ENCODE measurements around the gene TTC3. TPM values are rescaled to one million over a fixed set of nuclear protein-coding genes. Genes with fewer than 3 reads are reported as not detected.
A peak's percentile ranks its signal among the peaks of the same experiment; 100 is the strongest.

TTC3 gene
- total RNA-seq, 2 donors from 2014 or later: 169 to 201 TPM

DNA sequence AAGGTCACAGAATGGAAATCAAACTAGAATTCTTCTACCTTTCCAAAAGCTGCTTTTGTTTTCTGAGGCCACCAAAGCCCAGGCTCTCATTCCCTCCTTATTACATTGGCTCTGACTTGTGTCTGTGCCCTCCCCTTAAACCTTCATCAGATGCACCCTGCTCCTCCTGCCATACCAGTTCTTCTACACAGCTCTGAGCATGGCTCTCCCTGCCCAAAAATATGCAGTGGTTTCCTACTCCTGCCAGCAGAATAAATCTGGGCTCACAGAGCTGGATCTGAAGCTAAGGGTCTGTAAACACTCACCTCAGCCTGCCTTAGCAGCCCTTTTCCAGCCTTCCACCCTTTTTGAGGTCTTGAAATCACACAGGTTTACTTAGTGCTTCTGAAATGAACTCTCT is 55.0 kb downstream of the TTC3 start:
- no peak for TF ChIP-seq POLR2A (IDR thresholded peaks at IDR 0.05)
- TF ChIP-seq POLR2AphosphoS5 (IDR thresholded peaks at IDR 0.05): peak; percentile 58
- no peak for TF ChIP-seq CTCF (IDR thresholded peaks at IDR 0.05)
- intact Hi-C loops (cut with DNase I): no loop called here
- H3K36me3 ChIP-seq: peaks cover 0 to 6% of the 10 kb centered on the region in 2 donors
- no peaks in the 10 kb centered on the region for H3K9me3 ChIP-seq
- peak overlapping the region in 1 of 2 donors; percentile 20 for H3K27ac ChIP-seq
- H3K27me3 ChIP-seq (replicated peaks; ENCODE audit: insufficient read depth): no peaks in the 10 kb centered on the region
- no peaks in the 10 kb centered on the region for H3K4me1 ChIP-seq (replicated peaks)
- no peak overlapping the region for H3K4me3 ChIP-seq
- peak; percentile 56 for DNase-seq (ENCODE audit: low spot score)

- TF ChIP-seq CTCF (IDR thresholded peaks at IDR 0.05) (no peak), POLR2A (IDR thresholded peaks at IDR 0.05) (no peak), POLR2AphosphoS5 (IDR thresholded peaks at IDR 0.05) (no peak)
- H3K27me3 ChIP-seq (replicated peaks; ENCODE audit: insufficient read depth): no peaks in the 10 kb centered on the region
- H3K4me1 ChIP-seq (replicated peaks): no peaks in the 10 kb centered on the region
- 92% methylated on average over 2 of the region's 2 CpGs for WGBS
- peaks cover 6 to 7% of the 10 kb centered on the region in 2 donors for H3K36me3 ChIP-seq
- intact Hi-C loops (cut with DNase I): no loop called here
- no peaks in the 10 kb centered on the region for H3K9me3 ChIP-seq
- no peak overlapping the region for H3K27ac ChIP-seq
- no peak overlapping the region for H3K4me3 ChIP-seq
- DNase-seq (ENCODE audit: low spot score): no peak
Measured at GRCh38 chr21:37130971-37131370, 57.9 kb downstream of the TTC3 start.

GRCh38 chr21:37136261-37136660 is 63.2 kb downstream of the TTC3 start:
- H3K9me3 ChIP-seq: no peaks in the 10 kb centered on the region
- WGBS: 94% methylated on average over 2 of the region's 2 CpGs
- H3K27me3 ChIP-seq (replicated peaks; ENCODE audit: insufficient read depth): no peaks in the 10 kb centered on the region
- TF ChIP-seq CTCF (IDR thresholded peaks at IDR 0.05) (no peak), POLR2A (IDR thresholded peaks at IDR 0.05) (no peak), POLR2AphosphoS5 (IDR thresholded peaks at IDR 0.05) (no peak)
- H3K27ac ChIP-seq: no peak overlapping the region
- H3K36me3 ChIP-seq: peaks cover 6 to 11% of the 10 kb centered on the region in 2 donors
- H3K4me1 ChIP-seq (replicated peaks): no peaks in the 10 kb centered on the region
- intact Hi-C loops (cut with DNase I): no loop called here
- no peak for DNase-seq (ENCODE audit: low spot score)
- no peak overlapping the region for H3K4me3 ChIP-seq

DNA sequence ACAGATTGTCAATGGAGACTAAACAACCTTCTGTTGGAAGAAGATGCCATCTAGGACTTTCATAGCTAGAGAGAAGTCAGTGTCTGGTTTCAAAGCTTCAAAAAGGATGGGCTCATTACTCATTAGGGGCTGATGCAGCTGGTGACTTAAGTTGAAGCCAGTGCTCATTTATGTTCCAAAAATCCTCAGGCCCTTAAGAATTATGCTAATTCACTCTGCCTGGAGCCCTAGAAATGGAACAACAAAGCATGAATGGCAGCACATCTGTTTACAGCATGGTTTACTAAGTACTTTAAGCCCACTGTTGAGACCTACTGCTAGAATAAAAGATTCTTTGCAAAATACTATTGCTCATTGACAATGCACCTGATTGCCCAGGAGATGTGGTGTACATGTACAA is 63.7 kb downstream of the TTC3 start:
- no peaks in the 10 kb centered on the region for H3K9me3 ChIP-seq
- no peak overlapping the region for H3K27ac ChIP-seq
- H3K27me3 ChIP-seq (replicated peaks; ENCODE audit: insufficient read depth): no peaks in the 10 kb centered on the region
- TF ChIP-seq CTCF (IDR thresholded peaks at IDR 0.05): no peak
- H3K4me1 ChIP-seq (replicated peaks): no peaks in the 10 kb centered on the region
- peaks cover 6 to 11% of the 10 kb centered on the region in 2 donors for H3K36me3 ChIP-seq
- intact Hi-C loops (cut with DNase I): no loop called here
- DNase-seq (ENCODE audit: low spot score): no peak
- H3K4me3 ChIP-seq: no peak overlapping the region

GRCh38 chr21:37139154-37139553 is 66.1 kb downstream of the TTC3 start:
- DNase-seq (ENCODE audit: low spot score): no peak
- intact Hi-C loops (cut with DNase I): no loop called here
- no peak overlapping the region for H3K27ac ChIP-seq
- H3K36me3 ChIP-seq: peaks cover 0 to 11% of the 10 kb centered on the region in 2 donors
- H3K9me3 ChIP-seq: no peaks in the 10 kb centered on the region
- no peaks in the 10 kb centered on the region for H3K27me3 ChIP-seq (replicated peaks; ENCODE audit: insufficient read depth)
- TF ChIP-seq POLR2AphosphoS5 (IDR thresholded peaks at IDR 0.05) (no peak), POLR2A (IDR thresholded peaks at IDR 0.05) (no peak), CTCF (IDR thresholded peaks at IDR 0.05) (no peak)
- WGBS: 84% methylated on average over 3 of the region's 3 CpGs
- H3K4me3 ChIP-seq: no peak overlapping the region
- H3K4me1 ChIP-seq (replicated peaks): no peaks in the 10 kb centered on the region

Data from prostate gland (tissue), 2 donors.